ENCODE results near the gene GPR179.

GRCh38 chr17:38325221-38325851 is 18.4 kb downstream of the GPR179 start:
- no peak for TF ChIP-seq SP1 (IDR thresholded peaks at IDR 0.05)
- no peak for TF ChIP-seq TARDBP (IDR thresholded peaks at IDR 0.05)
- TF ChIP-seq SUZ12 (IDR thresholded peaks at IDR 0.05), result no peak
- TF ChIP-seq FOXK2 (IDR thresholded peaks at IDR 0.05), result no peak
- TF ChIP-seq HDGF (IDR thresholded peaks at IDR 0.05; ENCODE audit: borderline replicate concordance), result no peak
- TF ChIP-seq BHLHE40 (IDR thresholded peaks at IDR 0.05; ENCODE audit: borderline replicate concordance), result no peak
- TF ChIP-seq FOXM1 (IDR thresholded peaks at IDR 0.05; ENCODE audit: borderline replicate concordance), result no peak
- no peak for TF ChIP-seq CTBP1 (IDR thresholded peaks at IDR 0.05; ENCODE audit: borderline replicate concordance)
- TF ChIP-seq ELF4 (IDR thresholded peaks at IDR 0.05), result no peak
- TF ChIP-seq FOXA1 (IDR thresholded peaks at IDR 0.05), result no peak
- TF ChIP-seq LEF1 (IDR thresholded peaks at IDR 0.05; ENCODE audit: borderline replicate concordance), result no peak
- no peak for TF ChIP-seq ZNF384 (IDR thresholded peaks at IDR 0.05)
- TF ChIP-seq NFRKB (IDR thresholded peaks at IDR 0.05), result no peak
- TF ChIP-seq PKNOX1 (IDR thresholded peaks at IDR 0.05), result no peak

Data from HEK293T (cell line).